Renal cortical epithelial cell (primary cell): ENCODE data around the gene ASF1A. TPM values are rescaled to one million over a fixed set of nuclear protein-coding genes. Genes with fewer than 3 reads are reported as not detected.
A peak's percentile ranks its signal among the peaks of the same experiment; 100 is the strongest.
"Not testable (repeated sequence)": the region's sequence is repeated elsewhere in the genome, so short reads cannot be mapped to it uniquely, and the experiment has no call there.

Source experiments
- DNase-seq: peaks from one replicate; pipeline ENCODE4 v3.0.0-alpha.2; 2011; ENCODE audit warnings: low read depth
- total RNA-seq: library from RNA; depleted of rRNA; stranded (reverse); fragments of >200 nt; gene quantifications from 2 replicates; pipeline ENCODE4 v1.2.3, GENCODE V29; 2014

Gene ASF1A
- total RNA-seq, result 18.9 and 24.0 TPM in 2 replicates

DNA sequence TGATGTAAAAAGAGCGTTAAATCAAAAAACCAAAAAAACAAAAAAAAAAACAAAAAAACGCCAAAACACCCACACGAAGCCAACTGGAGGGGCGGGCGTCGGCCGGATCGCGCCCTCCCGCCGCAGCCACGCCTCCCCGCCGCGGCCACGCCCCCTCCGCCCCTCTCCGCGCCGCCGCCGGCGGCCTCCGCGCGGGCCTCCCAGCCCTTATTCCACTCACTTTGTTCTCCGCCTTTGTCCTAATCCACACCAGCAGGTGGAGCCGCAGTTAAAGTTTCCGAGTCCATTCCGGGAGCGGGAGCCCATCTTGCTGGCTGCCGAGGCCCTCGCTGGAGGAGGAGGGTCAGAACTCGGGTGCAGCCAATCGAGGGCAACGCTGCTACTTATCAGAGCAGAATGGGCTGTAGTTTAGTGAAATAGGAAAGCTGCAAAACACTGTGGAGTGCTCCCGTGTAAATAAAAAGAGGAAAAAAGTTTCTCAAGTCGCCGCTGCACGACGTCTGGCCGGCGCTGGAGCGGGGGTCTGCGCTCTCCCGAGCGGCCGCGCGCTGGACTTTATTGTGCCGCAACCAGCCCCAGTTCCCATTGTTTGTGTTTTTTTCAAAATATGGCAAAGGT lies at the start of gene ASF1A:
Gene ASF1A (plus strand): TSS at position 346 of the 618 bp plus-strand sequence. CDS start 262 bp downstream, at position 608.
- peak; percentile 94 for DNase-seq

DNA sequence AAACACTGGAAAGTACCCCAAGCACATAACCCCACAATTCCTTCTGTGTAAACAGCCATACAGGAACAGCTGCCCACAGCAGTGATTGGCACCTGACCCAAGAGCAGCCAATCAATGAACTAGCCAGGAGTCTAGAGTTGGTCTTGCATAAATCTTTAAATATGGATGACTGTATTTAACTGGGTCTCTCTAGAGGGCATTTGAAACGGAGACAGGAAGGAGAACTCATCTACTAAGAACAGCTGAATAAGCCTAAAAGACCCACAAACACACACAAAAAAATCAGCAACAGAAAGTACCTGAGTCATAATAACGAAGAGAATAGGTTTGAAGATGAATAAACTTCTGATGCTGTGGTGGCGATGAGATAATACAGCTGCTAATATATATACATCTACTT lies 49.0 kb upstream of the ASF1A start:
- no peak for DNase-seq

DNA sequence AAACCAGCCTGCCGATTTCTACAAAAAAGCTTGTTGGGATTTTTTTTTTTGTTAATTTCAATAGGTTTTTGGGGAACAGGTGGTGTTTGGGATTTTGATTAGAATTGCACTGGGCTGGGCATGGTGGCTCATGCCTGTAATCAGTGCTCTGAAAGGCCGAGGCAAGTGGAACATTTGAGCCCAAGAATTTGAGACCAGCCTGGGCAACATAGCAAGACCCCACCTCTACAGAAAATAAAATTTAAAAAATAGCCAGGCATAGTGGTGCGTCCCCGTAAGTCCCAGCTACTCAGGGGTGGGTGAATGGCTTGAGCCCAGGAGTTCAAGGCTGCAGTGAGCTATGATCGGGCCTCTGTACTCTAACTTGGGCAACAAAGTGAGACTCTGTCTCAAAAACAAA lies 40.5 kb upstream of the ASF1A start:
- DNase-seq, result no peak

DNA sequence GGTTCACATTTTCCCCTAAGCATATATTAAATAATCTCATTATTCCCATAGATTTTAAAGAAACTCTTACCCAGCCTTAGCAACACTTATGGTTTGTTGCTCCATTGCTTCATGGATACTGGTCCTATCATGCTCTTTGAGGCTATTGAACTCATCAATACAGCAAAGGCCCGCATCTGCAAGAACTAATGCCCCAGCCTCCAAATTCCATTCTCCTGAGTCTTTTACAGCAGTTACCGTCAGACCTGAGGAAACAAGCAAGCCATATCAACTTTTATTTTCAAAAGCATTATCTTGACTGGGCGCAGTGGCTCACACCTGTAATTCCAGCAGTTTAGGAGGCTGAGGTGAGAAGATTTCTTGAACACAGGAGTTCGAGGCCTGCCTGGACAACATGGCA lies 37.7 kb upstream of the ASF1A start:
- no peak for DNase-seq

DNA sequence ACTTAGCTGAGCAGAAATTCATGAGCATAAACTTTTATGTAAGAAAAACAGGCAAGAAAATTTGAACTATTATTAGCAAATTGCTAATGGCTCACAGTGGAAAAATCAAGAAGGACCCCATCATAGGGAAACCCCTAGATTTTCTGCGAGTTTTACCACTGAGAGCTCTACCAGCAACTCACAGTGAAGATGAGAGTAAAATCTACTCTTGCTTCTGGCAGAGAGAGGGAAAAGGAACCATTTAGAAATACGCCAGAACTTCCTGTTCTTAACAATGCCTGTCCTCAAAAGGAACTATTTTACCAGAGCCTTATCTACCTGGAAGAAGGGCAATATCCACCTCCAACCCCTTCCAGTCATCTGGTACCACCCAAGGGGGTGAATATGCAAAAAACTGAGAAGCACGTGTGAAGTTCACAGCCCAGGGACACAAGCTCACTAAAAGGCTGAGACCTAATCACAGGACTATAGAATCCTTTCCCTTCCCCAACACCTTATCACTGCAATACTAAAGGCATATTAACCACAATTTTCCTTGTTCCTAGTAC lies 34.4 kb upstream of the ASF1A start:
- DNase-seq, result no peak

DNA sequence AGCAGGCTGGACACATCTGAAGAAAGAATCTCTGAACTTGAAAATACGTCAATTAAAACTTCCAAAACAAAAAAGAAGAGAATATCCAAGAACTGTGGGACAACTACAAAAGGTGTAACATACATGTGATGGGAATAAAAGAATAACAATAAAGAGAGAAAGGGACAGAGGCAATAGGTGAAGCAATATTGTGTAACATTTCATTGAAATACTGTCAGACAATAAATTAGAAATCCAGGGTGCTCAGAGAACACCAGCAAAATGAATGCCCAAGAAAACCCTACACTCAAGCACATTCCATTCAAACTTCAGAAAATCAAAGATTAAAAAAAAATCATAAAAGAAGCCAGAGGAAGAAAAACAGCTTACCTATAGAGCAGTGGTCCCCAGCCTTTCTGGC lies 33.6 kb upstream of the ASF1A start:
- no peak for DNase-seq

DNA sequence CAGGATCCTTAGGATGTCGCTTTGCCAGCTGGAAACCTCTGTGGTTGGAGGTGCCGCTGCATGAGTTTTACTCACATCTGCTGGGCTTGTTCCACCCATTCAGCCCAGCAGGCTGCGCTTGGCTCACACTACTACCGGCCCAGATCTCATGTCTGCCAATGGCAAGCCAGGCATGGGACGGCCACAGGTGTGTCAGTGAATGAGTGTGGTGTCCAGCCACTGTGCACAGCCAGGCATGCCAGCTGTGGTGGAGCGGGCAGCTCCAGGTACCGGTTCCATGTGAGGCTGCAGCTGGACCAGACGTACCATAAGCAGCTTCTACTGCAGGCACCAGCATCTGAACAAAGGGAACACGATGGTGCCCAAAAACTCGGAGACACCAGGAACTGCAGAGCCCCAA lies 33.1 kb upstream of the ASF1A start:
- no peak for DNase-seq

DNA sequence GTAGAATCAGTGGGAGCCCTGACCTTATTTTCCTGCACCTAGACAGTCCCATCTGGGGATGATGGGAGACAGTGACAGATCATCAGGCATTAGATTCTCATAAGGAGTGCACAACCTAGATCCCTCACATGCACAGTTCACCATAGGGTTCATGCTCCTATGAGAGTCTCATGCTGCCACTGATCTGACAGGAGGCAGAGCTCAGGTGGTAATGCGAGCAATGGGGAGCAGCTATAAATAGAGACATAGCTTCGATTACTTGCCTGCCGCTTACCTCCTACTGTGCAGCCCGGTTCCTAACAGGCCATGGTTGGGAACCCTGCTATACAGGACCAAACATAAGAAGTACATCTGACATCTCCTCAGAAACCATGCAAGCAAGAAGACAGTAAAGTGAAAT lies 31.5 kb upstream of the ASF1A start:
- no peak for DNase-seq

DNA sequence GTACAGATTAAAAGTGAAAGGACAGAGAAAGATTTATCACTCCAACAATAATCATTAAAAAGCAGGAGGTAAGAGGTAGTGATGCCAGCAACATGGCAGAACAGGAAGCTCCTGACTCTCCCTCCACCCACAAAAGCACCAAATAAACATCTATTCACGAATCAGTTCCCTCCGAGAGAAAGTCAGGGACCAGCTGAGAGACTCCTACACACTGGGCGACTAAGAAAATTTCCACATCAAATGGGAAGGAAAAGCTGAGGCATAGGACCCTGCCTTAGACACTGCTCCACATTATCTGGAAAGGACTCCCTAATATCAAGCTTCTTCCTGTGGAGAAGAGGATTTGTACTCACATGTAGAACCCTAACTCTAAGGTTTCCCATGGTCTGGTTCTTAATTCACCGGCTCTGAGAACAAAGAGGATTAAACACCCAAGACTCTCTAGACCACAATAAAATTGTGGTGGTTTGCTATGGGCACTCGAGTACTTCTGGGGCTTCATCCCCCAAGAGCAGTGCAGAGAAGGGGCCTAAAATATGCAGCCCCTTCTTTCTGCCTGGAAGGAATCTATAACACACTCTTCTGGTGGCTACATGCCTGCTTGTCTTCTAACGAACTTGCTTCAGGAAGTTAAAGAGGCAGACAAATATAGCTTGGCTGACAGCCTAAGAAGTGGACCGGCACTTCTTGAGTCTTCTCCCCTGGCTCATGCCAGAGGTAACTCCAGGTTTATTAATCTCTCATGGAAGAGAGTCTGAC lies 29.4 kb upstream of the ASF1A start:
- DNase-seq, result no peak

DNA sequence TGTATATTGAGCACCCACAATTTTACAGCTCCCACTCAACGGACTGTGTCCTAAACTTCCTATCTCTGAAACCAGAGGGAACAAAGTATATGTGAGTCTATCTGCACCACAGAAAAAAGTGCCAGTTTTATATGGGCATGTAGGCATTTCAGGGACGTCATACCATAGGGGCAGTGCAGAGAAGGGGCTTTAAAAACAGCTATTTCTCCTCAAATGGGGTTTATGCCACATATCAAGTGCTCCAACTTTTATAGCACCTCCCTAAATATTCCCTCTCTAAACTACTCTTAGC lies 28.9 kb upstream of the ASF1A start:
- DNase-seq, result no peak

DNA sequence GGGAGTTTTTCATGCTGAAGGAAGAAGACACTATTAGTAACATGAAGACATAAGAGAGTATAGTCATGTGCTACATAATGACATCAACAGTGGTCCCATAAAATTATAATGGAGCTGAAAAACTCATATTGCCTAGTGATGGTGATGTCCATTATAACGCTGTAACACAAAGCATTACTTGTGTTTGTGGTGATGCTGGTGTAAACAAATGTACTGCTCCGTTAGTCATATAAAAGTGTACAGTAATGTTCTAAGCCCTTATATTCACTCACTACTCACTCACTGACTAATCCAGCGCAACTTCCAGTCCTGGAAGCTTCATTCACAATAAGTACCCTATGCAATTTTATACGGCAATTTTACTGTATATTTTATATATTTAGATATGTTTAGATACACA lies 26.8 kb upstream of the ASF1A start:
- no peak for DNase-seq

DNA sequence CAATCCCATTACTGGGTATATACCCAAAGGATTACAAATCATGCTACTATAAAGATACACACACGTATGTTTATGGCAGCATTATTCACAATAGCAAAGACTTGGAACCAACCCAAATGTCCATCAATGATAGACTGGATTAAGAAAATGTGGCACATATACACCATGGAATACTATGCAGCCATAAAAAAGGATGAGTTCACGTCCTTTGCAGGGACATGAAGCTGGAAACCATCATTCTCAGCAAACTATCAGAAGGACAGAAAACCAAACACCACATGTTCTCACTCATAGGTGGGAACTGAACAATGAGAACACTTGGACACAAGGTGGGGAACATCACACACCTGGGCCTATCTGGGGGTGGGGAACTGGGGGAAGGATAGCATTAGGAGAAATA lies 25.1 kb upstream of the ASF1A start:
- DNase-seq, result not testable (repeated sequence)

DNA sequence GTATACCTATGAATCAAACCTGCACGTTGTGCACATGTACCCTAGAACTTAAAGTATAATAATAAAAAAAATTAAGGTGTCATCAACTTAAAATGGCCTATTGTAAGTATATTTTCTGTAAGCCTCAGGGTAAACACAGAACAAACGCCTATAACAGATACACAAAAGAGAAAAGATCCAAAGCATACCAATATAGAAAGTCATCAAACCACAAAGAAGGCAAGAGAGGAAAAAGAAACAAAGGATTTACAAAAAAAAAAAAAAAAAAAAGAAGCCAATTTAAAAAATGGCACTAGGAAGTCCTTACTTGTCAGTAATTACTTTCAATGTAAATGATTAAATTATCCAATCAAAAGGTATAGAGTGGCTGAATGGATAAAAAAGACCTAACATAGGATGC lies 24.6 kb upstream of the ASF1A start:
- peak; percentile 64 for DNase-seq

DNA sequence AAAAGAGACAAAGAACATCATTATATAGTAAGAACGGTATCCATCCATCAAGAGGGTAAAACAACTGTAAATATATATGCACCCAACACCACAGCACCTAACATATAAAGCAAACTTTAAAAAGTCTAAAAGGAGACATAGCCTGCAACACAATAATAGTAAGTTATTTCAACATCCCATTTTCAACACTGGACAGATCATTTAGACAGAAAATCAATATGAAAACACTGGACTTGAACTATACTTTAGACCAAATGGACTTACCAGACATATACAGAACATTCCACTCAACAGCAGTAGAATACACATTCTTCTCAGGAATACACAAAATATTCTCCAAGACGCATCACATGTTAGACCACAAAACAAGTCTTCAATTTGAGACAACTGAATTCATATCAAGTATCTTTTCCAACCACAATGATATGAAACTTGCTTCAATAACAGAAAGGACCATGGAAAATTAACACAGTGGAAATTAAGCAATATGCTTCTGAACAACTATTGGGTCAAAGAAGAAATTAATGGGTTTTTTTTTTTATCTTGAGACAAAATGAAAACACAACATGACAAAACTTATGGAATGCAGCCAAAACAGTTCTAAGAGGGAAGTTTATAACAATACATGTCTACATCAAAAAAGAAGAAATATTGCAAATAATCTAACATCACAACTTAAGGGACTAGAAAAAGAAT lies 23.9 kb upstream of the ASF1A start:
- peak; percentile 8 for DNase-seq

DNA sequence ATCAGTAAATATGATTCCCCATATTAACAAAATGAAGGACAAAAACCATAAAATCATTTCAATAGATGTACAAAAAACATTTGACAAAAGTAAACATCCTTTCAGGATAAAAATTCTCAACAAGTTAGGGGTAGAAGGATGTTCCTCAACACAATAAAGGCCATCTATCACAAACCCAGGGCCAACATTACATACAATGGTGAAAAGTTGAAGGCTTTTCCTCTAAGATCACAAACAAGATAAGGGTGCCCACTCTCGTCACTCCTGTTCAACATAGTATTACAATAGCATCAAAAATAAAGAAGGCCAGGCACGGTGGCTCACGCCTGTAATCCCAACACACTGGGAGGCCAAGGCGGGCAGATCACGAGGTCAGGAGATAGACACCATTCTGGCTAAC lies 22.6 kb upstream of the ASF1A start:
- no peak for DNase-seq

DNA sequence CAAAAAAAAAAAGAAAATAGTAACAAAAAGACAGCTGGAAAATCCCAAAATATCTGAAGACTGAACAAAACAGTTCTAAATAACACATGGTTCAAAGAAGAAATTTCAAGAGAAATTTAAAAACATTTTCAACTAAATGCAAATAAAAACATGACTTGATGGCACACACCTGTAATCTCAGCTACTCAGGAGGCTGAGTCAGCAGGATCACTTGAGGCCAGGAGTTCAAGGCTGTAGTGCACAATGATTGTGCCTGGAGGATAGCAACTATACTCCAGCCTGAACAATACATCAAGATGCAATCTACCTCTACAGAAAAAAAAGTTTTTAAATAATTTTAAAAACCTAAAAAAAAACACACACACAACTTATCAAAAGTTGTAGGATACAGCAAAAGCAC lies 21.6 kb upstream of the ASF1A start:
- no peak for DNase-seq

DNA sequence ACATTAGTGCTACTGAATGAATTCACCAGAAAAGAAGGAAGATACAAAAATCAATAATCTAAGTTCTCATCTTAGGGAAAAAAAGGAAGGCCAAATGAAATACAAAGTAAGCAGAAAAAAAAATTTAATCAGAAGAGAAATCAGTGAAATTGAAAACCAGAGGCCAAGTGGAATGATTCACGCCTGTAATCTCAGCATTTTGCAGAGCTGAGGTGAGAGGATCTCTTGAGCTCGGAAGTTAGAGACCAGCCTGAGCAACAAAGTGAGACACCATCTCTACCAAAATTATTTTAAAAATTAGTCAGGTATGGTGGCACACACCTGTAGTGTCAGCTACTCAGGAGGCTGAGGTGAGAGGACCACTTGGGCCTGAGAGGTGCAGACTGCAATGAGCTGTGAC lies 21.2 kb upstream of the ASF1A start:
- DNase-seq, result no peak

DNA sequence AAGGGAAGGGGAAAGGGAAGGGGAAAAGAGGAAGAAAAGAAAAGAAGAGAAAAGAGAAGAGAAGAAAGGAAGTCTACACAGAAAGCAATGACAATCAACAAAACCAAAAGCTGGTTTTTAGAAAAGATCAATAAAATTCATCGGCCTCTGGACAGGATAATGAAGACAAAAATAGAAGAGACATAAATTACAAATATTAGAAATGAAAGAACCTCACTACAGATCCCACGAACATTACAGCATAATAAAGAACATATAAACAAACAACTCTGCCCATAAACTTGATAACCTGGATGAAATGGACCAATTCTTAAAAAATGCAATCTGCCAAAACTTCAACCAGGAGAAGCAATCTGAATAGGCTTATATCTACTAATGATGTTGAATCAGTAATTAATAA lies 20.7 kb upstream of the ASF1A start:
- DNase-seq, result no peak

DNA sequence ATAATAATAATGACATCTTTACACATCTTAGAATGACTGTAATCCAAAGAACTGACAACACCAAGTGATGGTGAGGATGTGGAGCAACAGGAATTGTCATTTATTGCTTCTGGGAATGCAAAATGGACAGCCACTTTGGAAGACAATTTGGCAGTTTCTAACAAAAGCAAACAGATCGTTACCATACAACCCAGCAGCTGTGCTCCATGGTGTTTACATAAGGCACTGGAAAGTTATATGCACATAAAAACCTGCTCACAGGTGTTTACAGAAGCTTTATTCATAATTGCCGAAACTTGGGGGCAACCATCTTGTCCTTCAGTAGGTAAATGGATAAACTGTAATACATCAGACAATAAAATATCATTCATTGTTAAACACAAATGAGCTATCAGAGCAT lies 18.3 kb upstream of the ASF1A start:
- DNase-seq, result no peak

DNA sequence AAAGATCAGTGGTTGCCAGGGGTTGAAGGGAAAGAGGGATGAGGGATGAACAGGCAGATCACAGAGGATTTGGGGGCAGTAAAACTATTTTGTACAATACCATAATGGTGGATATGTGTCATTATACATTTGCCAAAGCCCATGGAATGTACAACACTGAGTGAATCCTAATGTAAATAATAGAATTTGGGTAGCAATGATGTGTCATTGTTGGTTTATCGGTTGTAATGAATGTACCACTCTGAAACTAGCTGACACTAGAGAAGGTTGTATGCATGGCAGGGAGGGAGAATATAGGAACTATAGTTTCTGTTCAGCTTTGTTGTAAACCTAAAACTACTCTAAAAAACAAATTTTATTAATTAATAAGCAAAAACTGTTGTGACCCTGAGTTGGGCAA lies 17.8 kb upstream of the ASF1A start:
- DNase-seq, result no peak

DNA sequence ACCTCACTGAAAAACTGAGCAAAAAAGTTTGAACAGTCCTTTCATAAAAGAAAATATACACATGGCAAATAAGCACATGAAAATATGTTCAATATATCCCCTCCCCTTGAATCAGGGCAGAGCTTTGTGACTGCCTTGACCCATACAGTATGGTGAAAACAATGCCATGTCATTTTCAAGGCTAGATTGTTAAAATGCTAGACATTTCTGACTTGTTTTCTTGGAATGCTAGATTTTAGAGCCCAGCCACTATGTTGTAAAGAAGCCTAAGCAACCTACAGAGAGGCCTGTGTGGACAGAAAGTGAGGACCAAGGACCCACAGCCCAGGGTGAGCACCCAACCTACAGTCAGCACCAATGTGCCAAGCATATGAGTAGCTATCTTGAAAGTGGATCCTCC lies 17.1 kb upstream of the ASF1A start:
- peak; percentile 5 for DNase-seq

DNA sequence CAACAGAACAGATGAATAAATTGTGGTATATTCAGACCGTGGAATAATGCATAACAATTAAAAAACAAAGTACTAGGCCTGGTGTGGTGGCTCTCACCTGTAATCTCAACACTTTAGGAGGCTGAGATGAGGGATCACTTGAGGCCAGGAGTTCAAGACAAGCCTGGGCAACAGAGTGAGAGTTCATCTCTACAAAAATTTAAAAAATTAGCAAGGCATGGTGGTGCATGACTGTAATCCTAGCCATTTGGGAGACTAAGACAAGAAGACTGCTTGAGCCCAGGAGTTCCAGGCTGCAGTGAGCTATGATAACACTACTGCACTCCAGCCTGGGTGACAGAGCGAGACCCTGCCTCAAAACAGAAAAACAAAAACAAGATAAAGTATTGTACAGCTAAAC lies 16.1 kb upstream of the ASF1A start:
- no peak for DNase-seq
